ENCODE results near the gene STX4. TPM values are rescaled to one million over a fixed set of nuclear protein-coding genes. Genes with fewer than 3 reads are reported as not detected.

The STX4 gene
- total RNA-seq, 2 donors from 2014 or later: 40.7 to 51.7 TPM

DNA sequence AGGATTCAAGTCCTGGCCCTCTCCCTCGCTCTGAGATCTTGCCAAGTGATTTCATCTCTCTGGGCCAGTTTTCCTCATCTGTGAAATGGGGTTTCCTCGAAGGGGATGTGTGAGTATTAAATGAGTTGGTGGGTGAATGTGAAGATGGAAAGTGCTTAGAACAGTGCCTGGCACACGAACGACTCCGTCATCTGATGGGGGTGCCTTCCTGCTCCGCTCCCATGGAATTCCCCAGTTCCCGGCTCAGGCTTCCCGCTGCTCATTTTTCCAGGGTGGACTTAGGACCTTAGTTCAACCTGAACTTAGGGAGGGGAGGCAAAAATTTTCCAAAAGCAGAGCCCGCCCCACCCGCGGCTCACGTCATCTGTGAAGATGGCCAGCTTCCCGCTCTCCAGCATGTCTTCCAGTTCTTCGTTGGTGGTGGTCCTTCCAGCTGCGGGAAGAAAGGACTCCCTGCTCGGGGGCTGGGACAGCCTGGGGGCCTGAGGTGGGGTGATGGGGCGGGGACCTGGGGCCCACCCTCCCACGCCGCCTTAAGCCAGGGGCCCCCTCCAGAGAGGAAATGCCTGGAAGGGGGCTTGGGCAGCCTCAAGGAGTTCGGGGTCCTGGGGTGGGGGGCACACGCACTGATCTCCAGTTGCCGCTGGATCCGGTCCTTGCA lies 36.9 kb upstream of the STX4 start:
- intact Hi-C loops (cut with DNase I): loop anchor here (5.0 kb wide), 1 partner anchor 36 kb away; the partner anchor contains the start of gene STX4

DNA sequence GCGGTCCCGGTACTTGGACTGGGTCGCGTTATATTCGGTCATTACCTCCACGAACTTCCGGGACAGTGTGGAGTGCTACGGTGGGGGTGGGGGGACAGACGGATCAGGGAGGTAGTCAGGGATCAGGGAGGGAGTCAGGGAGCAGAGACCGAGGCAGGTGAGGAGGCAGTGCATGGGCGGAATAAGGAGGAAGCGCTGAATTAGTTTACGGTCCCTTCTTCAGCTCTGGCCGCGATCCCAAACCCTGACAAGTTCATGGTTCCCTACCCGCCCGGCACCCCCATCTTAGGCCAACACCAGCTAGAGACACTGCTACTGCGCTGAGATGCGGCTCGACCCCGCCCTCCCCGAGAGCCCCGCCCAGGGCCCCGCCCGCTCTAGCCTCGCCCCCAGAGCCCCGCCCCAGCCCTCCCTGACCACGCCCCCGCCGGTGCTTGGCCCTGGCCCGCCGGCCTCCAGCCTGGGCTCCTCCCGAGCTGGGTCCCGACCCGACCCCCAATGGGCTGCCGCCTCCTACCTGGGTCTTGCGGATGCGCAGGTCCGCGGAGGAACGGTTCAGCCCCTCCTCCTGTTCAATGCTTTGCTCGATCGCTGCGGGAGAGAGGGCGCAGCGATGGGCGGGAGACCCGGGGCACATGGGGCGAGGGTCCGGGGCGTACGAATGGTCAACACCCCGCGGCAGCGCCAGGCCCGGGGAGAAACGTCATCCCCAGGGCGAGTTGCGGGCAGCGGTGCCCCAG lies 36.2 kb upstream of the STX4 start:
- Histone ChIP-seq H3K27ac (peak overlapping the region; percentile 36 to 38), H3K36me3 (no peaks in the 10 kb centered on the region), H3K4me1 (replicated peaks) (no peaks in the 10 kb centered on the region), H3K27me3 (replicated peaks; ENCODE audit: insufficient read depth) (no peaks in the 10 kb centered on the region), H3K4me3 (peak overlapping the region; percentile 29 to 38), H3K9me3 (no peaks in the 10 kb centered on the region)
- DNase-seq (ENCODE audit: low spot score): peak; percentile 68
- intact Hi-C loops (cut with DNase I): loop anchor here (5.0 kb wide), 1 partner anchor 35 kb away; the partner anchor contains the start of gene STX4
- TF ChIP-seq POLR2A (IDR thresholded peaks at IDR 0.05): no peak
- TF ChIP-seq POLR2AphosphoS5 (IDR thresholded peaks at IDR 0.05): peak; percentile 13
- TF ChIP-seq, protein P1, sequence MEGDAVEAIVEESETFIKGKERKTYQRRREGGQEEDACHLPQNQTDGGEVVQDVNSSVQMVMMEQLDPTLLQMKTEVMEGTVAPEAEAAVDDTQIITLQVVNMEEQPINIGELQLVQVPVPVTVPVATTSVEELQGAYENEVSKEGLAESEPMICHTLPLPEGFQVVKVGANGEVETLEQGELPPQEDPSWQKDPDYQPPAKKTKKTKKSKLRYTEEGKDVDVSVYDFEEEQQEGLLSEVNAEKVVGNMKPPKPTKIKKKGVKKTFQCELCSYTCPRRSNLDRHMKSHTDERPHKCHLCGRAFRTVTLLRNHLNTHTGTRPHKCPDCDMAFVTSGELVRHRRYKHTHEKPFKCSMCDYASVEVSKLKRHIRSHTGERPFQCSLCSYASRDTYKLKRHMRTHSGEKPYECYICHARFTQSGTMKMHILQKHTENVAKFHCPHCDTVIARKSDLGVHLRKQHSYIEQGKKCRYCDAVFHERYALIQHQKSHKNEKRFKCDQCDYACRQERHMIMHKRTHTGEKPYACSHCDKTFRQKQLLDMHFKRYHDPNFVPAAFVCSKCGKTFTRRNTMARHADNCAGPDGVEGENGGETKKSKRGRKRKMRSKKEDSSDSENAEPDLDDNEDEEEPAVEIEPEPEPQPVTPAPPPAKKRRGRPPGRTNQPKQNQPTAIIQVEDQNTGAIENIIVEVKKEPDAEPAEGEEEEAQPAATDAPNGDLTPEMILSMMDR (IDR thresholded peaks at IDR 0.05): no peak
- WGBS: 7% methylated on average over 55 of the region's 60 CpGs

More for the DNA sequence above, 36.9 kb upstream of the STX4 start:
- peak overlapping the region; percentile 29 to 38 for H3K4me3 ChIP-seq
- no peaks in the 10 kb centered on the region for H3K27me3 ChIP-seq (replicated peaks; ENCODE audit: insufficient read depth)
- no peaks in the 10 kb centered on the region for H3K9me3 ChIP-seq
- H3K27ac ChIP-seq: peak overlapping the region; percentile 36 to 38
- WGBS: 23% methylated on average over 23 of the region's 23 CpGs
- DNase-seq (ENCODE audit: low spot score): no peak
- TF ChIP-seq POLR2A (IDR thresholded peaks at IDR 0.05) (no peak), POLR2AphosphoS5 (IDR thresholded peaks at IDR 0.05) (no peak)
- TF ChIP-seq, protein P1 (IDR thresholded peaks at IDR 0.05): no peak
- H3K36me3 ChIP-seq: no peaks in the 10 kb centered on the region
- H3K4me1 ChIP-seq (replicated peaks): no peaks in the 10 kb centered on the region

DNA sequence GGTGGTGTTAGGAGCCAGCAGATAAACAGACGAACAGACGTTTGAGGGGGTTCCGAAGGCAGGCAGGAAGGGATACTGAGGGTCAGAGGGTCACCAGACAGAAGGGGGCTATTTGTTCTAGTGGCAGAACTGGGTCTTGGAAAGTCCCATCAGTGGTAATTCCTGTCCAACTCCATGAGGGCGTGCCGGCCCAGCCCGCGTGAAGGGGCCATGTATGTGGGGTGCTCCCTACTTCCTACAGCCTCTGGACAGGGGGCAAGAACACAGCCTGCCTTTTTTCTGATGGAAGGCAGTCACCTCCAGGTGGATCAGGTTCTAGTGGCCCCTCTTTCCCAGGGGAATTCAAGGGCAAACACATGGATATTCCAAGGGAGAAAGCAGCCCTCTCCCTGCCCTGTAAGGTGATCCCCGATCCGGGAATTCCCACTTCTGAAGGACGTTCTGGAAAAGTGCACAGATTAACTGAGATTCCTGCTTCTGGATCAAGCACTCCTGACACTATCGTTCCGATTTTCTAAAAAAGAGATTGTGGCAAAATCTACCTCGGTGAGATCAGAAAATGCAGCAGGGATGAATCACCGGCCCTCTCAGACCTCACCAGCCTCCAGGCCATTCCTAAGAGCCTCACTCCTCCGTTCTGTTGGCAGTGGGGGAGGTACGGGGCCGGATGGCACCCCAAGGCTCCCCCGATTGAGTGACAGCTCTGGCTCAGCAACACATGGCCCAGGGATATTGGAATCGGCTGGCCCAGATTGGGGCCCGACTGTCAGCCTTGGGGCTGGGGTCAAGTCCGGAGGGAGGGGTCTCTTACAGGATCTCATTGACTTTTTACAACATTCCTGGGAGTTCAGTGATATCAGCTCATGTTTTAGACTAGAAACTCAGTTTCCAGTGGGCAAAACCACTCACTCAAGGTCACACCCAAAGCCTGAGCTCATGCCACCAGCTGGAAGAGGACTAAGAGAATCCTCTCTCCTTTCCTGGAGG lies 35.3 kb upstream of the STX4 start:
- no peak for DNase-seq (ENCODE audit: low spot score)
- TF ChIP-seq, protein P1 (IDR thresholded peaks at IDR 0.05): no peak
- TF ChIP-seq POLR2A (IDR thresholded peaks at IDR 0.05) (no peak), POLR2AphosphoS5 (IDR thresholded peaks at IDR 0.05) (no peak)
- Histone ChIP-seq H3K9me3 (no peaks in the 10 kb centered on the region), H3K4me1 (replicated peaks) (no peaks in the 10 kb centered on the region), H3K36me3 (no peaks in the 10 kb centered on the region), H3K4me3 (peak overlapping the region; percentile 29 to 38), H3K27ac (peak overlapping the region in 1 of 2 donors; percentile 38), H3K27me3 (replicated peaks; ENCODE audit: insufficient read depth) (no peaks in the 10 kb centered on the region)
- WGBS: 79% methylated on average over 21 of the region's 21 CpGs
- intact Hi-C loops (cut with DNase I): loop anchor here (5.0 kb wide), 1 partner anchor 34 kb away; the partner anchor contains the start of gene STX4

DNA sequence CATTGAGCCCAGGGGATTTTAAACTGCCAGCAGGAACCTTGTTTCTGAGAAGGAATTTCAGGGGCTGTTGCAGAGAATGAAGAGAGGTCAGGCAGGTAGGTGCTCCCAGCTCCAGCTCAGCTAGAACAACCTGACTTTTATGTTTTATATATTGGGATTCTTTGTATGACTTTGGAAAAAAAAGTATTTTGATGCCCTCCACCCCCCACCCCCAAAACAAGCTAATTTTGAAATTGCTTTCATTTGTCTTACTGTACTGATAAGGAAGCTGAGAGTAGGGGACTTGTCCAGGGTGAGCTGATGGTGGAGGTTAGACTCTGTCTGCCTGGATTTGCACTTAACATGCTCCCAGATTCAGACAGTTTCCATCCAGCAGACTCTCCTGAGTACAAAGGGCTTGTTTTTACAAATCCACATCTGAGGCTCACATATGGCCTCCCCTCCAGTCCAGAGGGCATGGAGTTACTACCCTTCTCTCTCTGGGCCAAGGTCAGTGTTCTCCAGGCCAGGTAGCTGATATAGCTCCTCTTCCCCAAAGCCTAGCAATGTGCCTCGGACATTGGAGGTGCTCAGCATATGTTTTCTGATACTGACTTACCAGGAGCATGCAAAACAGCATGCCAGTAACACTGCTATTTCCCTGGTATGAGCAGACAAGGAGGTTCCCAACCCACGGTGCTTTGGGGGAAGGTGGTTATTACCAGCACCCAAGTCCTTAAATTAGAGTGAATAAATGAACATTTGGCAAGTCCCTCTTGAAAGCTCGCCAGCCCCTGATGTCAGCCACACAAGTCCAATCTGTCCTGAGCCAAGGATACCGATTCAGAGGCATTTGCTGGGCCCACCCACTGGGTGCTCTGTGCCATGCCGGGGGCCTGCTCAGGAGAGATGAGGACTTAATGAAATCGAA lies 34.3 kb upstream of the STX4 start:
- no peak for DNase-seq (ENCODE audit: low spot score)
- Histone ChIP-seq H3K4me1 (replicated peaks) (no peaks in the 10 kb centered on the region), H3K27ac (no peak overlapping the region)

More for the DNA sequence above, 34.3 kb upstream of the STX4 start:
- H3K9me3 ChIP-seq: no peaks in the 10 kb centered on the region
- WGBS: 65% methylated on average over 6 of the region's 6 CpGs
- TF ChIP-seq POLR2A (IDR thresholded peaks at IDR 0.05): no peak
- no peak for TF ChIP-seq POLR2AphosphoS5 (IDR thresholded peaks at IDR 0.05)
- TF ChIP-seq, protein P1 (IDR thresholded peaks at IDR 0.05): no peak
- H3K36me3 ChIP-seq: no peaks in the 10 kb centered on the region
- H3K4me3 ChIP-seq: no peak overlapping the region
- no peaks in the 10 kb centered on the region for H3K27me3 ChIP-seq (replicated peaks; ENCODE audit: insufficient read depth)
- intact Hi-C loops (cut with DNase I): loop anchor here (5.0 kb wide), 1 partner anchor 33 kb away; the partner anchor contains the start of gene STX4

All from prostate gland (tissue), 2 donors.